Measurements from ENCODE around the gene FAM120B. TPM values are rescaled to one million over a fixed set of nuclear protein-coding genes. Genes with fewer than 3 reads are reported as not detected.
A peak's percentile ranks its signal among the peaks of the same experiment; 100 is the strongest.

FAM120B gene
- total RNA-seq, 1 experiment from 2014 or later = 16.7 TPM

DNA sequence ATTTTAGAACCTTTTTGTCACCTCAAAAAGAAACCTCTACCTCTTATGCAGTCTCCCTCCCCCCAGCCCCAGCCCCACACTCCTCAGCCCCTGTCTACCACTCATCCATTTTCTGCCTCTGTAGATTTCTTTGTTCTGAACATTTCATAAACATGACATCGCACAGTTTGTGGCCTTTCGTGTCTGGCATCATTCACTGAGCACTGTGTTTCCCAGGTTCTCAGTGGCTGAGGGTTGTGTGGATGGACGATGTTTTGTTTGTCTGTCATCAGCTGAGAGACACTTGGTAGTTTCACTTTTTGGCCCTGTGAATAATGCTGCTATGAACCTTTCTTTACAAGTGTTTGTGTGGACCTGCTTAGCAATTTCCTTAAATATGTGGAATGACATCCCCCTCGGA is 64.5 kb downstream of the FAM120B start:
- Histone ChIP-seq H2BK120ac (ENCODE audit: low read depth, low read length, poor library complexity, severe bottlenecking) (no peak overlapping the region), H4K91ac (ENCODE audit: insufficient read length, low read depth, low read length) (no peak overlapping the region), H3T11ph (ENCODE audit: low read length) (no peak overlapping the region), H3K27ac (ENCODE audit: insufficient read length, low read depth, low read length) (no peak overlapping the region), H4K5ac (ENCODE audit: insufficient read length, low read depth, low read length) (no peak overlapping the region), H4K20me1 (ENCODE audit: control insufficient read depth, insufficient read depth, insufficient read length) (no peaks in the 10 kb centered on the region), H3K56ac (ENCODE audit: insufficient read length, low read depth, low read length) (no peak overlapping the region), H3K79me1 (ENCODE audit: insufficient read depth, low read depth, low read length, poor library complexity, severe bottlenecking) (no peaks in the 10 kb centered on the region), H3K9me3 (ENCODE audit: control insufficient read depth, low read depth, low read length) (no peaks in the 10 kb centered on the region), H2BK15ac (ENCODE audit: low read depth, low read length) (no peak overlapping the region), H2BK5ac (ENCODE audit: insufficient read length, low read length) (no peak overlapping the region), H3K14ac (ENCODE audit: insufficient read depth, low read length) (no peak overlapping the region), H2AK5ac (ENCODE audit: insufficient read length, low read length) (no peak overlapping the region), H2AFZ (ENCODE audit: low read length) (no peak overlapping the region), H3K9ac (ENCODE audit: extremely low read depth, insufficient read length, low read length) (no peak overlapping the region), H2BK20ac (ENCODE audit: low read depth, low read length, poor library complexity, severe bottlenecking) (no peak overlapping the region), H3K18ac (ENCODE audit: insufficient read length, low read depth, low read length) (no peak overlapping the region), H2BK12ac (ENCODE audit: insufficient read length, low read depth, low read length) (no peak overlapping the region), H3K79me2 (ENCODE audit: insufficient read depth, low read length) (no peaks in the 10 kb centered on the region), H3K4ac (ENCODE audit: low read depth, low read length) (no peak overlapping the region), H3K27me3 (ENCODE audit: insufficient read depth, low read length) (no peaks in the 10 kb centered on the region), H3K23me2 (ENCODE audit: insufficient read length, low read depth, low read length, poor library complexity, severe bottlenecking) (no peaks in the 10 kb centered on the region), H3K4me2 (ENCODE audit: insufficient read depth, insufficient read length, low read length) (no peak overlapping the region), H3K4me1 (ENCODE audit: insufficient read depth, low read length) (no peaks in the 10 kb centered on the region), H3K23ac (ENCODE audit: insufficient read length, low read depth, low read length) (no peak overlapping the region), H4K8ac (replicated peaks; ENCODE audit: insufficient read length, low read depth, low read length) (no peak overlapping the region)
- no peak for DNase-seq
- H3K36me3 Mint-ChIP-seq (ENCODE audit: insufficient read depth in 1 of 3, low read depth in 3 of 3) = no peaks in the 10 kb centered on the region; a peak in 2 of 7 replicates
- peak overlapping the region in 1 of 3 experiments; percentile 35; a peak in 1 of 7 replicates for H3K27ac Mint-ChIP-seq
- H3K4me3 Mint-ChIP-seq = no peak overlapping the region
- WGBS (ENCODE audit: extremely low coverage, insufficient read length, low lambda C conversion rate) = no CpG with 5 or more reads among the region's 4 CpGs
- TF ChIP-seq, protein P1, sequence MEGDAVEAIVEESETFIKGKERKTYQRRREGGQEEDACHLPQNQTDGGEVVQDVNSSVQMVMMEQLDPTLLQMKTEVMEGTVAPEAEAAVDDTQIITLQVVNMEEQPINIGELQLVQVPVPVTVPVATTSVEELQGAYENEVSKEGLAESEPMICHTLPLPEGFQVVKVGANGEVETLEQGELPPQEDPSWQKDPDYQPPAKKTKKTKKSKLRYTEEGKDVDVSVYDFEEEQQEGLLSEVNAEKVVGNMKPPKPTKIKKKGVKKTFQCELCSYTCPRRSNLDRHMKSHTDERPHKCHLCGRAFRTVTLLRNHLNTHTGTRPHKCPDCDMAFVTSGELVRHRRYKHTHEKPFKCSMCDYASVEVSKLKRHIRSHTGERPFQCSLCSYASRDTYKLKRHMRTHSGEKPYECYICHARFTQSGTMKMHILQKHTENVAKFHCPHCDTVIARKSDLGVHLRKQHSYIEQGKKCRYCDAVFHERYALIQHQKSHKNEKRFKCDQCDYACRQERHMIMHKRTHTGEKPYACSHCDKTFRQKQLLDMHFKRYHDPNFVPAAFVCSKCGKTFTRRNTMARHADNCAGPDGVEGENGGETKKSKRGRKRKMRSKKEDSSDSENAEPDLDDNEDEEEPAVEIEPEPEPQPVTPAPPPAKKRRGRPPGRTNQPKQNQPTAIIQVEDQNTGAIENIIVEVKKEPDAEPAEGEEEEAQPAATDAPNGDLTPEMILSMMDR (conservative IDR thresholded peaks at IDR 0.05) = no peak
- peaks cover 16 to 23% of the 10 kb centered on the region in 2 experiments for H3K4me1 Mint-ChIP-seq
- H3K9me3 Mint-ChIP-seq = no peaks in the 10 kb centered on the region
- H3K27me3 Mint-ChIP-seq (ENCODE audit: low read depth) = no peaks in the 10 kb centered on the region

Measured in H9 (cell line).